ENCODE results near the gene JPH3.

DNA sequence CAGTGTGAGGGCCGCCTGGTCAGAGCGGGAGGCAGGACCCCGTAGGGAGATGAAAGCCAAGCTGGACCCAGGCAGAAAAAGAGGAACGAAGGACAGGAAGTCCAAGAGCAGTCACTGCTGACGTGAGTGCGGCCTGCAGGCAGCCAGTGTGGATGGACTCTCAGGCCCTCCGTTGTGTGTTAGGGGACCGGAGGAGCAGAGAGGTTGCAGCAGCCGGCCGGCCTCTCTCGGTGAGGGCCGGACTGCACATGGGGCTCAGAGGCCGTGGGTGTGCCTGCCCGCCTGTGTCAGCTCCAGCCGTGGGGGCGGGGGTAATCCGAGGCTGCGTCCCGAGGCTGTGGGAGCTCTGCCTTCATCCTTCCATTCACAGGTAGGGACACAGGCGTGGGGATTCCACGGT is 67.4 kb downstream of the JPH3 start:
- no peak for TF ChIP-seq ZNF274 (IDR thresholded peaks at IDR 0.05; ENCODE audit: low read depth, low read length)
- no peak for TF ChIP-seq SUZ12 (IDR thresholded peaks at IDR 0.05; ENCODE audit: extremely low read depth, insufficient read depth, insufficient read length)
